GM19438 (cell line): ENCODE results near the gene LRP2.
"Not testable (repeated sequence)": the region's sequence is repeated elsewhere in the genome, so short reads cannot be mapped to it uniquely, and the experiment has no call there.

Source experiments
- ATAC-seq: cut with Tn5 transposase; IDR thresholded peaks from one replicate; pipeline ENCODE4 v1.9.1; 2021; ENCODE audit warnings: low read depth; ENCODE audit not compliant: unreplicated experiment

The LRP2 gene

GRCh38 chr2:169348321-169349024, 13.9 kb downstream of the LRP2 start:
- no peak for ATAC-seq

- no peak for ATAC-seq
These were observed 16.6 kb downstream of the LRP2 start for GRCh38 chr2:169345486-169346437.

GRCh38 chr2:169344736-169345485, 17.4 kb downstream of the LRP2 start:
- ATAC-seq = no peak

GRCh38 chr2:169343202-169343601, 19.1 kb downstream of the LRP2 start:
- ATAC-seq = no peak

- no peak for ATAC-seq
These were observed 22.7 kb downstream of the LRP2 start for GRCh38 chr2:169339657-169340056.

- no peak for ATAC-seq
These were observed 25.6 kb downstream of the LRP2 start for GRCh38 chr2:169336695-169337094.

GRCh38 chr2:169330555-169331198, 31.7 kb downstream of the LRP2 start:
- ATAC-seq = no peak

GRCh38 chr2:169329688-169330554, 32.4 kb downstream of the LRP2 start:
- ATAC-seq = no peak

DNA sequence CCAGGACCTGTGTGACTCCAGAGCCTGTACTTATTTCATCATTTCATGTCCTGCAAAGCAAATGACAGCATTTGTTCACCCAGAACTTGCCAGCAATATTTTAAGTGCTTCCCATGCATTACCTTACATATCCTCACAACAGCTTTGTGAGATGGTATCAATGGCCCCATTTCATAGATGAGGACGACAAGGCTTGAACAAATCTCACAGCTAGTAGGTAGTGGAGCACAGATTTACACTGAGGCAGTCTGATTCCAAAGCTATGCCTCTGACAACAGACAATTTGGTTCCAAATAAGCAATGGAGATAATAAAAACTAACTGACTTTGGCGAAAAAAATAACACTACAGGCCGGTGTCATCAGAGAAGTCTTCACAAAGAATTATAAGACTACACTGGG, 33.5 kb downstream of the LRP2 start:
- ATAC-seq = no peak

- ATAC-seq = not testable (repeated sequence)
These were observed 34.5 kb downstream of the LRP2 start for GRCh38 chr2:169327837-169328236.

DNA sequence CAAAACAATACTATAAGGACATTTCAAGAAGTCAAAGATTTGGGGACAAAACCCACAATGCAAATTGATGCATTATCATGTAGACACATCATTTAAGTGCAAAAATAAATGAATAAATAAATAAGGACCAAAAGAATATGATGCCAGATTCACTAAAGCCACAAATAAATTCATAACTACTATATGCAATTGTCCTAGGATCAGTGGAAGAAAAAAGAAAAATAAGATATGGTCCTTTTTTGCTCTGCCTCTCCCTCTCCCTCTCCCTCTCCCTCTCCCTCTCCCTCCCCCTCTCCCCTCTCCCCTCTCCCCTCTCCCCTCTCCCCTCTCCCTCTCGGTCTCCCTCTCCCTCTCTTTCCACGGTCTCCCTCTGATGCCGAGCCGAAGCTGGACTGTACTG, 36.4 kb downstream of the LRP2 start:
- not testable (repeated sequence) for ATAC-seq

- no peak for ATAC-seq
These were observed 37.6 kb downstream of the LRP2 start for GRCh38 chr2:169324581-169325260.

DNA sequence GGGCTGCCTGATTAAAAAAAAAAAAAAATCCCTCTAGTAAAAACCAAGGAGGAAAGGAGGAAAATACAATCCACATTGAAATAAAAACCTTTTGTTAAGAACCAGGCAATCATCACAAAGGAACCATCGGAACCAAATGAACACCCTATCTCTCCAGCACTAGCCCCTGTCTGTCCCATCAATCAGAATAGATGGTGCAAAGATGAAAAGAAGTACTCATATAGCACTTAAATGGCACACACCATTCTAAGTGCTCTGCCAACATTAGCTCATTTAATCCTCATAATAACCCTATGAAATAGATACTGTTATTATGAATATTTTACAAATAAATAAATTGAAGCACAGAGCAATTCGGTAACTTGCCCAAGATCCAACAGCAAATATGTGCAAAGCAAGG, 38.5 kb downstream of the LRP2 start:
- no peak for ATAC-seq

DNA sequence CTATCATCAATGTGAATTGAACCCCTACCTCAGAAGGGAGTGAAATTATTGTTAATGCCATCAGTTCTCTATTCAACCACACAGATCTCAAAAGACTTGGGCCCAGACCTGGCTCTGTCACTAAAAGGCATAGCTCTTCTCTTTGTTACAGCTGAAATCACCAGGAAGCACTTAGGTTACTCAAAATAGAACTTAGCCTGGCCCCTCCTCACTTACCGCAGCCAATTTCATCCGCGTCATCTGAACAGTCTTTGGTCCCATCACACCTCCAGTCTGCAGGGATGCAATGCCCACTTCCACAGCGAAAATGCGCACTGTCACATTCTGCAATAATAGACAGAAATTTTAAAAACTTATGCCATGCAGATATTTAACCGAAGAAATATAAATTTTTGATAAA, 41.8 kb downstream of the LRP2 start:
- ATAC-seq = no peak

GRCh38 chr2:169315357-169315756, 47.0 kb downstream of the LRP2 start:
- no peak for ATAC-seq

GRCh38 chr2:169308349-169308748, 54.0 kb downstream of the LRP2 start:
- ATAC-seq = not testable (repeated sequence)

GRCh38 chr2:169304689-169305088, 57.6 kb downstream of the LRP2 start:
- not testable (repeated sequence) for ATAC-seq

- ATAC-seq = no peak
These were observed 58.6 kb downstream of the LRP2 start for GRCh38 chr2:169303579-169304305.
